ENCODE measurements around the gene NXPH3.

- TF ChIP-seq EZH2 (IDR thresholded peaks at IDR 0.05; ENCODE audit: borderline replicate concordance, low read depth, low read length, severe bottlenecking): no peak
- TF ChIP-seq CTCF (IDR thresholded peaks at IDR 0.05; ENCODE audit: borderline replicate concordance, extremely low read depth, low read length, poor library complexity, severe bottlenecking): no peak
Measured at GRCh38 chr17:49555495-49556222, 20.0 kb upstream of the NXPH3 start.

Measured in DND-41 (cell line).